ENCODE results near the gene GOLGA6L7. TPM values are rescaled to one million over a fixed set of nuclear protein-coding genes. Genes with fewer than 3 reads are reported as not detected.

The GOLGA6L7 gene
- total RNA-seq, 1 experiment from 2014 or later, result not detected

DNA sequence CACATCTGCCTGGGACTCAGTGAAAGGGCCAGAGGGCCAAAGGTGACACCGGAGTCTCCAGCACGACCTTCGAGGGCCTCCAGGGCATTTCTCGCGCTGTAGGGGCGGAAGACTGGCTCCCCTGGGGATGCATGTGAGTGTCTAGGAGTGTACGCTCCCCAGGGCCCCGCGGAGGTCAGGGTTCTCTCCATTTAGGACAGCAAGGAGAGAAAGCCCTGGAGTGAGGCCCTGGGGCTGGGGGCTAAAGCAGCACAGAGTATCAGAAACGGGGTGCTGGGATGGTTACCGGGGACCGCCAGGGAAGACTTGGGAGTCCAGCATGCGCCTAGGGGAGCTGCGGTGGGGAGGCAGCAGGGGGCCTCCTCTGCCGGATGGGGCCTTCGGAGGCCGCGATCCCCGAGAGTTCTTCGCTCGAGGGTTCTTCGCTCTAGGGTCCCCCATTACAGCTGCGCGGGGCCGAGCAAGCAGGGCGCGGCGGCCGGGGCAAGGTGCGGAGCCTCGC is 36.7 kb upstream of the GOLGA6L7 start:
- Histone ChIP-seq H3K36me3 (ENCODE audit: low read depth) (no peaks in the 10 kb centered on the region), H3F3A (ENCODE audit: insufficient read depth, low read depth) (no peaks in the 10 kb centered on the region), H3K9me3 (ENCODE audit: insufficient read depth, low read depth) (no peaks in the 10 kb centered on the region), H4K20me1 (ENCODE audit: insufficient read depth) (no peaks in the 10 kb centered on the region), H2AFZ (no peak overlapping the region), H3K4me3 (no peak overlapping the region), H3K9me2 (ENCODE audit: insufficient read depth) (no peaks in the 10 kb centered on the region), H3K27me3 (ENCODE audit: insufficient read depth, low read depth) (peaks cover 19% of the 10 kb centered on the region), H3K27ac (no peak overlapping the region), H3K79me2 (ENCODE audit: low read depth) (no peaks in the 10 kb centered on the region), H3K4me1 (replicated peaks; ENCODE audit: insufficient read depth) (no peaks in the 10 kb centered on the region), H3K4me2 (no peak overlapping the region)
- intact Hi-C loops (cut with micrococcal nuclease; ENCODE audit: unreplicated experiment), result no loop called here
- TF ChIP-seq, protein P1, sequence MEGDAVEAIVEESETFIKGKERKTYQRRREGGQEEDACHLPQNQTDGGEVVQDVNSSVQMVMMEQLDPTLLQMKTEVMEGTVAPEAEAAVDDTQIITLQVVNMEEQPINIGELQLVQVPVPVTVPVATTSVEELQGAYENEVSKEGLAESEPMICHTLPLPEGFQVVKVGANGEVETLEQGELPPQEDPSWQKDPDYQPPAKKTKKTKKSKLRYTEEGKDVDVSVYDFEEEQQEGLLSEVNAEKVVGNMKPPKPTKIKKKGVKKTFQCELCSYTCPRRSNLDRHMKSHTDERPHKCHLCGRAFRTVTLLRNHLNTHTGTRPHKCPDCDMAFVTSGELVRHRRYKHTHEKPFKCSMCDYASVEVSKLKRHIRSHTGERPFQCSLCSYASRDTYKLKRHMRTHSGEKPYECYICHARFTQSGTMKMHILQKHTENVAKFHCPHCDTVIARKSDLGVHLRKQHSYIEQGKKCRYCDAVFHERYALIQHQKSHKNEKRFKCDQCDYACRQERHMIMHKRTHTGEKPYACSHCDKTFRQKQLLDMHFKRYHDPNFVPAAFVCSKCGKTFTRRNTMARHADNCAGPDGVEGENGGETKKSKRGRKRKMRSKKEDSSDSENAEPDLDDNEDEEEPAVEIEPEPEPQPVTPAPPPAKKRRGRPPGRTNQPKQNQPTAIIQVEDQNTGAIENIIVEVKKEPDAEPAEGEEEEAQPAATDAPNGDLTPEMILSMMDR (conservative IDR thresholded peaks at IDR 0.05), result no peak
- no peak for TF ChIP-seq EZH2 (IDR thresholded peaks at IDR 0.05; ENCODE audit: low read depth)
- BruUV-seq (replicated peaks), result no TSS peak
- DNase-seq, result no peak
- ChIA-PET POLR2A (ENCODE audit: unreplicated experiment) (no interaction called here), CTCF (no interaction called here)

DNA sequence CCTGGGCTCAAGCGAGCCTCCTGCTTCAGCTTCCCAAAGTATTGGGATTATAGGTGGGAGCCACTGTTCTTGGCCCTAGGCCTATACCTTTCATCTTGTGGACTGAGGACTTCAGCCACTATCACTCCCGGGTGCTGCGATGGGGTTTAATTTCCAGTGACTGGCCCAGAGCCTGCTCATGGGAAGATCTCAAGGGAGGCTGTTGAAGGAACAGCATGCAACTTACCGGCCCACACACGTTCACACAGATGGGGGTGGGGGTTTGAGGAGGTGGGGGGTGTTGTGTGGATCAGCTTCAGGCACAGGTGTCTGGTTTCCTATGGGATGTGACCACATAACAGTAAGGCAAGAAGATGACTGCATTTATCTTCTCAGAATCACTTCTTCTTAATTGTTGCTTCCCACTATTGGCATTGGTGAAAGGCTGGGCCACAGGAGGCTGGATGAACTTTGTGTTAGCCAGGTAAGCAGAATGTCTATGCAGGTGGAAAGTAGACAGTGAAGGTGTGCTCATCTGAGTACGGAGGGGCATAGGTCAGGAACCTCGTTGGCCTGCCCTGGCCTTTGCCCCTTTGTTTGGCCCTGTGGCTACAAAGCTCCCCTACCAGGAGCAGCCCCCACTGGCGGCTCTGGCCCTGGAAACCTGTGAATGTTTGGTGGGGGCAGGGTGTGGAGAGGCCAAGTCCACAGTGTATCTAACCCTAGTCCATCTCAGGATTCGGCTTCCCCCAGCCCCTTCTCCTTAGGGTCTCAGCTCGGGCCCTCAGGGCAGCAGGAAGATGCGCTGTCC is 35.9 kb upstream of the GOLGA6L7 start:
- no peak overlapping the region for H2AFZ ChIP-seq
- no peak overlapping the region for H3K4me3 ChIP-seq
- H3K9me2 ChIP-seq (ENCODE audit: insufficient read depth), result no peaks in the 10 kb centered on the region
- no peaks in the 10 kb centered on the region for H3K4me1 ChIP-seq (replicated peaks; ENCODE audit: insufficient read depth)
- no peaks in the 10 kb centered on the region for H3F3A ChIP-seq (ENCODE audit: insufficient read depth, low read depth)
- intact Hi-C loops (cut with micrococcal nuclease; ENCODE audit: unreplicated experiment), result no loop called here
- ChIA-PET POLR2A (ENCODE audit: unreplicated experiment) (no interaction called here), CTCF (no interaction called here)
- TF ChIP-seq, protein P1 (conservative IDR thresholded peaks at IDR 0.05), result no peak
- TF ChIP-seq EZH2 (IDR thresholded peaks at IDR 0.05; ENCODE audit: low read depth), result no peak
- no peak overlapping the region for H3K4me2 ChIP-seq
- no peak overlapping the region for H3K27ac ChIP-seq
- DNase-seq, result no peak
- no peaks in the 10 kb centered on the region for H4K20me1 ChIP-seq (ENCODE audit: insufficient read depth)
- no peaks in the 10 kb centered on the region for H3K79me2 ChIP-seq (ENCODE audit: low read depth)
- peaks cover 19% of the 10 kb centered on the region for H3K27me3 ChIP-seq (ENCODE audit: insufficient read depth, low read depth)
- no TSS peak for BruUV-seq (replicated peaks)
- no peaks in the 10 kb centered on the region for H3K9me3 ChIP-seq (ENCODE audit: insufficient read depth, low read depth)
- H3K36me3 ChIP-seq (ENCODE audit: low read depth), result no peaks in the 10 kb centered on the region

DNA sequence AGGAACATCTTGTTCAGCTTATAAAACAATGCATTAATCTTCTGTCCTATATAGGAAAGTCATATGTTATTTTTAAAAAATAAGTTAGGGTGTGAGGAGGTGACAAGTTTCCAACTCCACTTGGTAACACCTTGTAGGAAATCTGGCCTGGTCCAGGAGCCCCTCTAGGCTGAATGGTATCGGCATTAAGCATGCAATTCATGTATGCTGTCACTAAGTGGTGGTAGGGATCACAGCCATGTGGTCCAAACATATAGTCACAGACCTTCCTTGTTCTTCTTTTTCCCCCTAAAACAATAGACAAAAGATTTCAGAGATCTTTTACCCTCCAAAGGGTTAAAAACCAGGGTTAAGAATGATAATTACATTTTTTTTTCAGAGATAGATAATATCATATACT is 33.2 kb upstream of the GOLGA6L7 start:
- ChIA-PET CTCF (no interaction called here), POLR2A (ENCODE audit: unreplicated experiment) (no interaction called here)
- no peaks in the 10 kb centered on the region for H3K79me2 ChIP-seq (ENCODE audit: low read depth)
- DNase-seq, result no peak
- no peak overlapping the region for H3K4me2 ChIP-seq
- peaks cover 21% of the 10 kb centered on the region for H3K27me3 ChIP-seq (ENCODE audit: insufficient read depth, low read depth)
- BruUV-seq (replicated peaks), result no TSS peak
- H3K27ac ChIP-seq, result no peak overlapping the region
- H4K20me1 ChIP-seq (ENCODE audit: insufficient read depth), result no peaks in the 10 kb centered on the region
- no peaks in the 10 kb centered on the region for H3K4me1 ChIP-seq (replicated peaks; ENCODE audit: insufficient read depth)
- intact Hi-C loops (cut with micrococcal nuclease; ENCODE audit: unreplicated experiment), result no loop called here
- no peak for TF ChIP-seq EZH2 (IDR thresholded peaks at IDR 0.05; ENCODE audit: low read depth)
- TF ChIP-seq, protein P1 (conservative IDR thresholded peaks at IDR 0.05), result no peak
- H2AFZ ChIP-seq, result no peak overlapping the region
- no peak overlapping the region for H3K4me3 ChIP-seq
- H3F3A ChIP-seq (ENCODE audit: insufficient read depth, low read depth), result no peaks in the 10 kb centered on the region
- no peaks in the 10 kb centered on the region for H3K36me3 ChIP-seq (ENCODE audit: low read depth)
- H3K9me2 ChIP-seq (ENCODE audit: insufficient read depth), result no peaks in the 10 kb centered on the region
- no peaks in the 10 kb centered on the region for H3K9me3 ChIP-seq (ENCODE audit: insufficient read depth, low read depth)

All from PC-9 (cell line).